Measurements from ENCODE around the gene PDZD7. TPM values are rescaled to one million over a fixed set of nuclear protein-coding genes. Genes with fewer than 3 reads are reported as not detected.
"Not testable (repeated sequence)": the region's sequence is repeated elsewhere in the genome, so short reads cannot be mapped to it uniquely, and the experiment has no call there.

The PDZD7 gene
- total RNA-seq, 1 donor from 2014 or later: 0.17 TPM

DNA sequence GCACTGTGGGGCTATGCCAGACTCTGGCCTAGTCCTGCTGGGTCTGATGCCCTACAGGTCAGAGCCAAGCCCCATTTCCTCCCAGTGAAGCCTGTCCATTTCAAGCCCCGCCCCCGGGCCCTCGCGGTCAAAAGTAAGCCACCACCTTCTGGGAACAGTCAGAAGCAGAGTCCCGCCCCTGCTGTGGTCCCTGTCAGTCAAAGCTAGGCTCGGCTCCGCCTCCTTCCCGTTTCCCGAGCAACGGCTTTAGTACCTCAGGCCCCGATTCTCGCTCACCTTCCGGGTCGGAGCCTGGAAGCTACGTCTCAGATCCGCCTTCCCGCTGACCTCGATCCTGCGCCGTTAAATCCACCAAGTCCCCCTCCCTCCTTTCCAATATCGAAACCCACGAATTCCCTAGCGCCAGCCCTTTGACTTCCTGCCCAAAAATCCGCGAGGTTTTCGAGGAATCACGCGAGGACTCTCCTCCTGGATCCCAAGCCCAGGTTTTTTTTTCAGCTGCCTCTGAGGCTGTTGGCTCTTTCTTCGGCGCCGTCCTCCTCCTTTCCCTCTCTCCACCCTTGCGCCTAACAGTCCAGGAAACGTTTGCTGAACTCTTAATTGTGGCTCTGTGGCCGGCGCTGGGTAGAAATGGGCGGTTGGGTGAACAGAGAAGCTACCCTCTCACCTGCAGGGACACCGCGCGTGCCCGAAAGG, 11.9 kb upstream of the PDZD7 start:
- ATAC-seq (peak; percentile 93), DNase-seq (peak; percentile 97)
- intact Hi-C loops (cut with micrococcal nuclease): no loop called here

DNA sequence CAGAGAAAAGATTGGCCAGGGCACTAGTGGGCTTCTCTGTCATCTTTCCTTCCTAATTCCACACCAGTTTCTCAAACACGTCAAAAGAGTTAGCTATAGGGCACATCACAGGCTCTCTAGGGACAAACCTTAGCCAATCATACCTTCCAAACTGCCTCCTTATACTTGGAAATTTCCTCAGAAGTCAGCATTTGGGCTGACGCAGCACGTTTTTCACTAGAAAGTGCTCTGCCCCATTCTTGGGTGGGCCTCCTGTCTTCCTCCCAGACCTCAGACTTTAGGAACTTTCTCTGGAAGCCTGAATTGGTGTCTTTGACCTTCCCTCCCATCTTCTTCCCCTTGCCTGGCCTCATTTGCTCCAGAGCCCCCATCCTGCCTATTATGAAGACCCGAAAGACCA, 11.2 kb upstream of the PDZD7 start:
- no peak for ATAC-seq

DNA sequence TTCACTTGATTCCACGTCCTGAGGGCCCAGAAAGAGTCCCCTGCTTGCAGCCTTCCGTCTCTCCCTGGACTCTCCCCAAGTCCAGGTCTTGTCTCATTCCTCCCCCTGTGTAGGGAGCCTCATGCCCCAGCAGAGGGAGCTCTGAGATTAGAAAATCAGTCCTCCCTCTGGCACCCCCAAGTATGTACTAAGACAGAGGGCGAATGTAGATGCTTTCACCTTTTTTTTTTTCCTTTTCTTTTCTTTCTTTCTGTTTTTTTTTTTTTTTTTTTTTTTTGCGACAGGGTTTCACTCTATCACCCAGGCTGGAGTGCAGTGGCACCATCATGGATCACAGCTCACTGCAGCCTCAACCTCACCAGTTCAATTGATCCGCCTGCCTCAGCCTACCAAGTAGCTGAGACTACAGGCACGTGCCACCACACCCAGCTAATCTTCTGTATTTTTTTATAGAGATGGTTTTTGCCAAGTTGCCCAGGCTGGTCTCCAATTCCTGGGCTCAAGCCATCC, 10.4 kb upstream of the PDZD7 start:
- ATAC-seq (peak; percentile 80), DNase-seq (peak; percentile 75)
- intact Hi-C loops (cut with micrococcal nuclease): no loop called here

More for the DNA sequence above, 11.2 kb upstream of the PDZD7 start:
- intact Hi-C loops (cut with micrococcal nuclease): no loop called here
- no peak for DNase-seq

DNA sequence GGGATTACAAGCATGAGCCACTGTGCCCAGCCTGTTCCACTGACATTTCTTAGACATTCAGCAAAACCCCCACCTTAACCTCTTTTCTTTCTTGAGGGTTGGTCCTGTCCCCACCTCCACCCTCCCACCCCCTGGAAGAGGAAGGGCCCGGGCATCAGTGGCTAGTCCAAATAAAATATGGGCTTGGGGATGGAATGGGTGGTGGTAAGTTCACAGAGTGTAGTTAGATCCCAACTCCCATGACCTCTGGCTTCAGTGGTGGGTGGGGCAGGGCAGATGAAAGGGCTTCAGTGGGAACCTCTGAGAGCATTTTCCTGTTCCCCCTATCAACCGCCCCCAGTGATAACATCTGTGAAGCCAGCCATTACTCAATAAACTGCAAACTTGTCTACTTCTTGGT, 9.9 kb upstream of the PDZD7 start:
- intact Hi-C loops (cut with micrococcal nuclease): no loop called here
- ATAC-seq (no peak), DNase-seq (no peak)

DNA sequence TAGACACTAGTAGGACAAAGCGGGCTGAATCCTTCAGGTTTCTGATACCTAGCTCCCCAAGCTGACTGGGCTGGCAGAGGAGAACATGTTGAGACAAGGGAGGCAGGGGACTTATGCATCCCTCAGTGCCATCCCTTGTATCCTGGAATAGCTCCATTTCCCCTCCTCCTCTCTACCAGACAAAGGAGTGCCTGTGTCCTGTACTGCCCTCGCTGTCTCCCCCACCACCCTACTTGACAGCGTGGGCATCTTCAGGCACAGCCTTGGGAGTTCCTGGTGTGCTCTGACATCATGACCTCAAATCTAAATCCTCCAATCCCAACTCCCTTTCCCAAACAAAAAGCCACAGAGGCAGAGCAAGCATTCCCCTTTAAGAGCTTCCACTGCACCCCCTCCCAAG, 9.1 kb upstream of the PDZD7 start:
- DNase-seq (no peak), ATAC-seq (no peak)
- intact Hi-C loops (cut with micrococcal nuclease): no loop called here

DNA sequence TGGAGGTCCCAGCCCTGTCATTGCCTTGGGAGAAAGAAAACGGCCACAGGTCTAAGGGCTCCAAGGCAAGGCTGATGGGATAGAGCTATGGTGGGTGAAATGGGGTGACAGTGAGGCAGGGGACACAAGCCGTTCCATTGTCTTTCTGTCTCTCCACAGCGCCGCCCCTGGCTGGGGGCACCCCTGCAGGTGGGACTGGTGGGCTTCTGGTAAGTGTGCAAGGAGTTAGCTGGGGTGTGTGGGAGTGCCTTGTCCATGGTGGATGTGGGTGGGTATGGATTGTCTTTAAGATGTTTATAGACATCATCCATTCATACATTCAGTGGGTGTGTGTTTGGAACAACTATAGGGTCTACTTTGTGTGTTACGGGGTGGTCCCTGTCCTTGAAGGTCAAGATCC, 7.6 kb upstream of the PDZD7 start:
- no peak for DNase-seq
- intact Hi-C loops (cut with micrococcal nuclease): no loop called here
- no peak for ATAC-seq

DNA sequence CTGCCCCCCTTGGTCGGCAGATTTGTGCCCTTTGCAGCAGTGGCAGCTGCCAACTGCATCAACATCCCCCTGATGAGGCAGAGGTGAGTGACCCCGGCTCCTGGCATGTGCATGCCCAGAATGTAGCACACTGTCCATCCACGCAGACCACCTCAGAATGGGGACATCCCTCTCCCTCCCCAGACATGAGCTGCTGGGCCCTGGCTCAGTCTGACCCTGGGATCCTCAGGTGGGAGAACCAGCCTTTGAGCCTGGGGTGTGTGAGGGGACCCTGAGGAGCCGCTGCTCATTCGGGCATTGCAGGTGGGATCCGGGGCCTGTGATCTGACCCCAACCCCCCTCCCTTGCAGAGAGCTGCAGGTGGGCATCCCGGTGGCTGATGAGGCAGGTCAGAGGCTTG, 5.8 kb upstream of the PDZD7 start:
- DNase-seq (no peak), ATAC-seq (no peak)
- intact Hi-C loops (cut with micrococcal nuclease): no loop called here

DNA sequence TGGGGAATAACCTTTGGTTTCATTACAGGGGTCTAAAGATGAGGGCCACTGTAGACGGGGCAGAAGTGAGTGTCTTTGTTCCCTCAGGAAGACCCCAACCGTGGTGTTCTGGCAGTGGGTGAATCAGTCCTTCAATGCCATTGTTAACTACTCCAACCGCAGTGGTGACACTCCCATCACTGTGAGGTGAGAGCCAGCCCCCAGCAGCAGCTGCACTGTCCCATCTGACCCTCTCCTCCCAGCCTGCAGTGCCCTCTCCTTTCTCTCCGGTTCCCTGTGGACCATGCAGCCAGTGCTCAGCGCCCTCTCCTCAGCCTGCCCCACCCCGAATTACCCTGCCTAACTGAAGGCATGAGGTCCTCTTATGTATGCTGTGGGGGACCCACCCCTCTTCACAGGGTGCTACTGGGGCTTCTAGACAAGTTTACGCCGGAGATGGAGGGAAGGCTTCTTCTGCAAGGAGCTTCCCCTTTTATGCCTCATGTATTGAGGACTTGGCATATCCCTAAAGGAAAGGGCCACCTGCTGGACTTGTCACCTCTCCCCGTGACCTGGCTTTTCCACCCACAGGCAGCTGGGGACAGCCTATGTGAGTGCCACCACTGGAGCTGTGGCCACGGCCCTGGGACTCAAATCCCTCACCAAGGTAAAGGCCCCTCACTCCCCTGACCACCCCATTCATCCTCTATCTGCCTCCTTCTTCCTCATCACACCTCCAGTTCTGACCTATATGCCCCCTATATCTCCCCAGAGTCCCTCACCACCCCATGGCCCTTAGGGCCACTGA, 5.2 kb upstream of the PDZD7 start:
- ATAC-seq (no peak), DNase-seq (no peak)
- intact Hi-C loops (cut with micrococcal nuclease): no loop called here

DNA sequence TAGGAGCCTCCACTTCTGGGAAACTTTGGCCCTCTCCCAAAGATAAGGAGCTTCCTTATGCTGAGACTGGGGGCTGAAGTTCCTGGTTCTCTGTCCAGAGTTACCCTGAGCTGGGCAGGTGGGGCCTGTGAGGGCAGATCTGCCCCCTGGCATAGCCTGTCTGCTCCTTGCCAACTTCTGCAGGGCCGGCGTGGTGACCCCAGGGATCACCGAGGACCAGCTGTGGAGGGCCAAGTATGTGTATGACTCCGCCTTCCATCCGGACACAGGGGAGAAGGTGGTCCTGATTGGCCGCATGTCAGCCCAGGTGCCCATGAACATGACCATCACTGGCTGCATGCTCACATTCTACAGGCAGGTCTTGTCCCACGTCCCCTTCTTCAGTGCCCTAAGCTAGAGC, 4.4 kb upstream of the PDZD7 start:
- ATAC-seq: no peak
- intact Hi-C loops (cut with micrococcal nuclease): no loop called here
- DNase-seq: no peak

DNA sequence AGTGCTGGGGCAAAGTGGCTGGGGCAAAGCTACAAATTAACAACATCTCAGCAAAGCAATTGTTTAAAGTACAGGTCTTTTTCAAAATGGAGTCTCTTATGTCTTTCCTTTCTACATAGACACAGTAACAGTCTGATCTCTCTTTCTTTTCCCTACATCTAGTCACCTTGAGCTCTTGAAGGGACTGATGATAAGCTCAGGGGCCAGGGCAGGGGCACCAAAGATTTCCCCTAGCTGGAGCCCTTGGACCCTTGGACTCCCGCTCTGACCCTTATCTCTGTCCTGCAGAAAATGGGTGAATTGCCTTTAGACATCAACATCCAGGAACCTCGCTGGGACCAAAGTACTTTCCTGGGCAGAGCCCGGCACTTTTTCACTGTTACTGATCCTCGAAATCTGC, 3.5 kb upstream of the PDZD7 start:
- ATAC-seq; intact Hi-C loops (cut with micrococcal nuclease): not testable (repeated sequence)

DNA sequence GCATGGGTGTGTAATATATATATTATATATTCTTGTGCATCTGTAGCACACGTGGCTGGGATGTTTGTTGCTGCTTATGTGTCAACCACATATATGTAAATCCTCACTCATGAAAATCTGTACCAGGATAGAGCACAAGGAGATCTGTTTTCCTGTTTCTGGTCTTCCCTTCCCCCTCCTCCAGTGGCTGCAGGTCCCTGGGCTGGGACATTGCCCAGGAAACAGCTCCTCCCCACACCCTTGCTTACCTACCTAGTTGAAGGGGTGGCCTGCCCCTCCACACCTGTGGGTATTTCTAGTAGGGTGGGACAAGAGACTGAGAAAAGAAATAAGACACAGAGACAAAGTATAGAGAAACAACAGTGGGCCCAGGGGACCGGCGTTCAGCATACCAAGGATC, 2.3 kb upstream of the PDZD7 start:
- intact Hi-C loops (cut with micrococcal nuclease): no loop called here

More for the DNA sequence above, 3.5 kb upstream of the PDZD7 start:
- not testable (repeated sequence) for DNase-seq

DNA sequence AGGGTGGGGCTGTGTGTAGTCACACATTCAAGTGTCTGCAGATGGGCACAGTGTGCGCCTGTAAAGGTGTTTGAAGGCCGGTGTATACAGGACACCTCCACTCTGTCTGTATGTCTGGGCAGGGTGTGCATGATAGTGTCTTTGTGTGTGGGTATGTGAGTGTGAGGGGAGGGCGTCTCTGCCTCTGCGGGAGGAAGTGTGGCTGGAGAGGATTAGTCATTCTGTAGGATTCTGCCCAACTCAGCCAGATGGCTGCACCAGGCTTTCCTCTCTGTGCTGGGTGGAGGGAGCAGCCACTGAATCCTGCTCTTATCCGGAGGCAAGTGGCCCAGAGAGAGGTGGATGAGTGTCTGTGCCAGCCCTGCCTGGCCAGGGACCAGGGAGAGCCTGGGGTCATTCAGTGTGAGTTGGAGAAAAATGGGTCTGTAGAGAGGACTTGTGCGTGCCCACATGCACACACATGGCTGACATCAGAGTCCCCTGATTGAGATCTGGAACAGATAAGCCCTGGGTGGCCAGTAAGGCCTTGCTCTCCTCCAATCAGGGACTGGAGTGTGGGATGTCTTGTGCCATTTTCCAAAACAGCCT, 1.8 kb upstream of the PDZD7 start:
- ATAC-seq (peak; percentile 70), DNase-seq (peak; percentile 66)
- intact Hi-C loops (cut with micrococcal nuclease): no loop called here

More for the DNA sequence above, 2.3 kb upstream of the PDZD7 start:
- ATAC-seq (no peak), DNase-seq (no peak)

DNA sequence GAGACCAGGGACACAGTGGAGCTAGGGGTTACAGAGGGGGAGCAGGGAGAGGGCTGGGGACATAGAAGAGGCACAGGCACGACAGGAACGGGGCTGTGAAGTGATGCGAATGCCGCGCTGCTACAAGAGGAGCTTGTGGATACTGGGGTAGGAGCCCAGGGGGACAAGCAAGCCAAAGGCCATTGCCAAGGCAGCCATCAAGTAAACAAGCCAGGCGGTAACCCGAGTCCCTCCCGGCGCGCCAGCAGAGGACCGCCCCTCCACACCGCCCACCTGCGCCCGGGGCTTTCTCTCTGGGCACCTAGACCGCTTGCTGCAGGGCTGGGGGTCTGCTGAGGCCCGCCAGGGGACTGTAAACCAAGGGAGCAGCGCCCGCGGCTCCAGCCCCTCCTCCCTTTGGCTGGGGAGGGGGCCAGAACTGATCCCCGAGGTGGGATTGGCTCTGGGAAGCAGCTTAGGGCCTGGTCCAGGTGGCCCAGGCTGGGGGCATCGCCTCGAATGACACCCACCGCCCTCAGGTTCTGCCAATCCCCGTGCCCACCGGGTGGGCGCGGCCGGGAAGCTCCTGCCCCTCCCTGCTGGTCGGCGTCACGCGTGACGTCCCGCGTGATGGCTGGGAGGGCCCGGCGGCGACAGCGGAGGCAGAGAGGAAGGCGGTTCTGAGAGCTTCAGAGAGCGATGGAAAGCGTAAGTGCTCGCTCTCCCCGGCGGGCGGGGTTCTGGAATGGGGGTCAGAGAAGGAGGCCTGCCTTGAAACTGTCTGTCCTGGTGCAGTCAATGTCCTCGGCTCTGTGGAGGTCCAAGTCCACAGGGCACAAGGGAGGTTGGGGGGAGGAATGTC, 1.1 kb upstream of the PDZD7 start:
- intact Hi-C loops (cut with micrococcal nuclease): no loop called here
- DNase-seq (peak; percentile 91), ATAC-seq (peak; percentile 78)

DNA sequence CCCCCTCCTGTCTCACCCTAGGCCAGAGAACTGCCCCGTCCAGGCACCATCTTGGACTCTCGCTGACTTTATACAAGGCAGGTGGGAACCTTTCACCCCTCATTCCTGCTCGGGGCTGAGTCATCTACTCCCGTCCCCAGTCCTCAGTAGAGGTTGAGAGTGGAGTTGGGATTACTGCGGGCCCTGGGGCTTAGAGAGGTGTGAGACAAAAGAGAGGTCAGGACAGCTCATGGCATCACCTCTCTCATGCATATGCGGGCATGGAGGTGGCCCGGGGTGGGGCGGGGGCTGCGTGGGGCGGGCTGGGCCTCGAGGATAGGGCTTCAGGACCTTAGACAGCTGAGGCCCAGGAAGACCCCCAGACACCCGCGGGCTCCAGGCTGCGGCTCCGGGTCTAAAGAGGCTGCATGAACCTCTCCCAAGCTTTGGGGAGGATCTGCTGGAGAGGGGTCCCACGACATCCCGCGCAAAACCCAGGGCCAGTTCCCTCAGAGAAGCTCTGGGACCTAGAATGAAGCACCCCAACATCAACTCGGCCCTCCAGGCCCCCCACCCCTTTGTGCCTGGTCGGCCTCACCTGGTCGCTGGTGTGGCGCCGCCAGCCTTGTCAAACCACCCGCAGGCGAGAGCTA, 317 bp downstream of the PDZD7 start:
- no peak for DNase-seq
- no peak for ATAC-seq
- intact Hi-C loops (cut with micrococcal nuclease): no loop called here

DNA sequence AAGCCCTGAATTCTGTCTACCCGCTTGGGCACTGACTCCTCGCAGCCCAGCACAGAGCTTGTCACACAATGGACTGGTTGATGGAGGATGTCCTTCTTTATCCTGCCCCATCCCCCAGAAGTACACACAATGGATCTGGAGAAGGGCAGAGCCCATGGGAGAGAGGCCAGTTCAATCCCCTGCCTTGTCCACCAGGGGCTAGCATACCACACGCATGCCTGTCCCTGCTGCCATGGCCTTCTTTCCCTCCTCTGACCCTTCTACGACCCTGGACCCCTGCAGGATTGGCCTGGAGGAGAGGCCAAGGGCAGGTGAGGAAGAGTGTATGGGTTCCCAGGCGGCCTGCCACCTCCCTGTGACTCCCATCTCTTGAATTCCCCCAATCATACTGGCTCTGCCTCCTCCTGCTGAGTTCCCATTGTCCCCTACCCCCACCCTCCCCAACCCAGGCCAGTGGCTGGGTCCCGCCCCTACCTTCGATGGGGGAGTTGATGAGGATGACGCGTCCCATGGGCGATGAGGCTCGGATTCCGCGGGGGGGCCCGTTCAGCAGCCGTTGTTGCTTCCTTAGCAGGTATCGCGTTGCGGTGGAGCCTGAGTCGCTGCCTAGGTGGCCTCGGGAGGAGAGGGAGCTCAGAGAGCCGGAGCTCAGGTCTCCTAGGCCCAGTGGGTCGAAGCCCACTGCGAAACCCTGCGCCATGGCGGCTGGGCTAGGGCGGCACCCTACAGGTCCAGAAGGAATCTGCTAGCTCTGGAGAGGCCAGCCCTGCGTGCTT, 1.2 kb downstream of the PDZD7 start:
- intact Hi-C loops (cut with micrococcal nuclease): no loop called here
- ATAC-seq: no peak
- peak; percentile 29 for DNase-seq

DNA sequence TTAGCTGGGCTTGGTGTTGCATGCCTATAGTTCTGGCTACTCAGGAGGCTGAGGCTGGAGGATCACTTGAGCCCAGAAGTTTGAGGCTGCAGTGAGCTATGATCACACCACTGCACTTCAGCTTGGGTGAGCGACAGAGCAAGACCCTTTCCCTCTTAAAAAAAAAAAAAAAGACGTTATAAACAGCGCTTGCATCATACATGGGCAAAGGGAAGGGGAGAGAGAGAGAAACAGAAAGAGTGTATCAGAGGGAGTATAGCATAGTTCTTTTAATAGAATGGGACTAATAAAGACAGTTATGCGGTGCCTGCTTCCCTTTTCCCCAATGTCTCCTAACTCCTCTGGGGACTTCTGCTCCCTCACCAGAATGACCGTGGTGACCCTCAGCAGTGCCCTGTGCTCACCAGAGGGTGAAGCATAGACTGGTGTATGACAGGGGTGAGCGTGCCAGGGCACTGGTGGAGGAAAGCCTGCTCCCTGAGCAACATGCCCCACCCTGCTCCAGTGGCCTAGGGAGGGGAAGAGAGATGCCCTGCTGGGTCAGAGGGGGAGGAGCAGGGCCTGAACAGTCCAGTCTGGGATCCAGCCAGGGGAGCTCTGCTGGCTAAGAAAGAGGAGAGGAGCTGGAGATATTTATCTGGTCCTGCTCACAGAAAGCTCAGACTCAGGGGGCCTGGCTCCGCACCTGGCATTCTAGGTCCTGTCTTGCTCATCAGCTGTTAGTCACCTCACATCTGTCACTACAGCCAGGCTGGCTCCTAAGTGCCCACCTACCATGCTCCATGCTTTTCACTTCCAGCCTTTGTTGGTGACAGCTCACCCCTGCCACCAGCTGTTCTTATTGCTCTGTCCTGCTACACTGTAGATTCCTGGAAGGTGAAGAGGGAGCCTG, 2.2 kb downstream of the PDZD7 start:
- DNase-seq (peak; percentile 30), ATAC-seq (no peak)
- intact Hi-C loops (cut with micrococcal nuclease): no loop called here

DNA sequence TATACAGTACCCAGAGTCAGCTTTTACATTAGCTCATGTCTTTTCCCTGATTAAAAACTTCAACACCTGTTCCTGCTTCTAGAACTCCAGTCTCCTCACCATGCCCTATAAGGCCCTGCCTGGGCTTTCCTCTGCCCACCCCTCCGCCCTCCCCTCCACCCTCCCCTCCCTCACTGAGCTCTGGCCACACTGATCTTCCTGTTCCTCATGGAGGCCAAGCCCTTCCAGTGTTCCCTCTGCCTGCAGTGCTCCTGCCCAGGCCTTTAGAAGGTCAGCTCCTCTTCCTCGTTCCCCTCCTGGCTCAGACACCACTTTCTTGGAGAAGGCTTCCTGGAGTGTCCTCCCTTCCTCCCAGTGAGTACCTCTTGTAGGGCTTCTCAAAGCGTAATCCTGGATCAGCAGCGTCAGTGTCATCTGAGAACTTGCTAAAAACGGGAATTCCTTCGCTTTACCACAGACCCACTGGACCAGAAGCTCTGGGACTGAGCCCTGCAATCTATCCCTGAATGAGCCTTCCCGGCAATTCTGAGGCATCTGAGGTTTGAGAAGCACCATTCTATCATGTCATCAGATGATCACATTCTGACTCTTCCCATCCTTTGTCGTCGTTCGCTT, 3.7 kb downstream of the PDZD7 start:
- DNase-seq: no peak
- intact Hi-C loops (cut with micrococcal nuclease): no loop called here
- no peak for ATAC-seq

Measured in left ventricle myocardium superior (tissue), 1 donor.